Measurements from ENCODE around the gene PCDHGA5. TPM values are rescaled to one million over a fixed set of nuclear protein-coding genes. Genes with fewer than 3 reads are reported as not detected.
"Not testable (repeated sequence)": the region's sequence is repeated elsewhere in the genome, so short reads cannot be mapped to it uniquely, and the experiment has no call there.

Gene PCDHGA5
- total RNA-seq, 1 experiment from 2014 or later, result 0.10 TPM

- not testable (repeated sequence) for DNase-seq (ENCODE audit: low read depth)
Observed at GRCh38 chr5:141414548-141415274, 50.7 kb downstream of the PCDHGA5 start.

GRCh38 chr5:141415275-141415618, 51.3 kb downstream of the PCDHGA5 start:
- DNase-seq (ENCODE audit: low read depth), result not testable (repeated sequence)

Other genes starting within 250 kb of the PCDHGA5 start
- gene PCDHB4, start 242.3 kb upstream of the PCDHGA5 start, total RNA-seq (2014; rRNA removed; shearing (Covaris generic)), result 0.07 TPM in 1 of 2 replicates, not detected in the other
- not detected in 2 replicates for gene PCDHB5, start 229.0 kb upstream of the PCDHGA5 start, total RNA-seq (2014; rRNA removed; shearing (Covaris generic))
- gene PCDHB6, start 214.1 kb upstream of the PCDHGA5 start, total RNA-seq (2014; rRNA removed; shearing (Covaris generic)), result 0.49 and 0.62 TPM in 2 replicates
- 1.7 and 2.1 TPM in 2 replicates for gene PCDHB7, start 191.5 kb upstream of the PCDHGA5 start, total RNA-seq (2014; rRNA removed; shearing (Covaris generic))
- gene PCDHB8, start 186.4 kb upstream of the PCDHGA5 start, total RNA-seq (2014; rRNA removed; shearing (Covaris generic)), result 0.98 and 3.8 TPM in 2 replicates
- gene PCDHB16, start 181.8 kb upstream of the PCDHGA5 start, total RNA-seq (2014; rRNA removed; shearing (Covaris generic)), result 3.0 and 8.6 TPM in 2 replicates
- 1.6 and 9.3 TPM in 2 replicates for gene PCDHB9, start 177.0 kb upstream of the PCDHGA5 start, total RNA-seq (2014; rRNA removed; shearing (Covaris generic))
- gene PCDHB10, start 171.8 kb upstream of the PCDHGA5 start, total RNA-seq (2014; rRNA removed; shearing (Covaris generic)), result 0.49 and 1.3 TPM in 2 replicates
- gene PCDHB11, start 164.5 kb upstream of the PCDHGA5 start, total RNA-seq (2014; rRNA removed; shearing (Covaris generic)), result 0.25 and 0.49 TPM in 2 replicates
- 1.7 and 2.6 TPM in 2 replicates for gene PCDHB12, start 155.4 kb upstream of the PCDHGA5 start, total RNA-seq (2014; rRNA removed; shearing (Covaris generic))
- 0.39 and 0.42 TPM in 2 replicates for gene PCDHB13, start 150.2 kb upstream of the PCDHGA5 start, total RNA-seq (2014; rRNA removed; shearing (Covaris generic))
- 0.44 and 1.9 TPM in 2 replicates for gene PCDHB14, start 140.8 kb upstream of the PCDHGA5 start, total RNA-seq (2014; rRNA removed; shearing (Covaris generic))
- 0.17 TPM in 1 of 2 replicates, not detected in the other for gene PCDHB15, start 118.8 kb upstream of the PCDHGA5 start, total RNA-seq (2014; rRNA removed; shearing (Covaris generic))
- 0.05 TPM in 1 of 2 replicates, not detected in the other for gene SLC25A2, start 60.1 kb upstream of the PCDHGA5 start, total RNA-seq (2014; rRNA removed; shearing (Covaris generic))
- gene TAF7, start 43.4 kb upstream of the PCDHGA5 start, total RNA-seq (2014; rRNA removed; shearing (Covaris generic)), result 52.8 and 84.2 TPM in 2 replicates
- 0.71 and 0.89 TPM in 2 replicates for gene PCDHGA1, start 33.6 kb upstream of the PCDHGA5 start, total RNA-seq (2014; rRNA removed; shearing (Covaris generic))
- 0.22 and 0.32 TPM in 2 replicates for gene PCDHGA2, start 25.4 kb upstream of the PCDHGA5 start, total RNA-seq (2014; rRNA removed; shearing (Covaris generic))
- 0.49 TPM in 1 of 2 replicates, not detected in the other for gene PCDHGA3, start 20.3 kb upstream of the PCDHGA5 start, total RNA-seq (2014; rRNA removed; shearing (Covaris generic))
- 3.3 and 4.9 TPM in 2 replicates for gene PCDHGB1, start 14.1 kb upstream of the PCDHGA5 start, total RNA-seq (2014; rRNA removed; shearing (Covaris generic))
- gene PCDHGA4, start 9.1 kb upstream of the PCDHGA5 start, total RNA-seq (2014; rRNA removed; shearing (Covaris generic)), result 0.17 and 0.91 TPM in 2 replicates
- gene PCDHGB2, start 4.2 kb upstream of the PCDHGA5 start, total RNA-seq (2014; rRNA removed; shearing (Covaris generic)), result 0.25 and 0.57 TPM in 2 replicates
- gene PCDHGB3, start 6.1 kb downstream of the PCDHGA5 start, total RNA-seq (2014; rRNA removed; shearing (Covaris generic)), result 0.49 and 0.54 TPM in 2 replicates
- 0.07 and 1.1 TPM in 2 replicates for gene PCDHGA6, start 9.7 kb downstream of the PCDHGA5 start, total RNA-seq (2014; rRNA removed; shearing (Covaris generic))
- 0.17 TPM in 1 of 2 replicates, not detected in the other for gene PCDHGA7, start 18.6 kb downstream of the PCDHGA5 start, total RNA-seq (2014; rRNA removed; shearing (Covaris generic))
- gene PCDHGB4, start 23.5 kb downstream of the PCDHGA5 start, total RNA-seq (2014; rRNA removed; shearing (Covaris generic)), result not detected in 2 replicates
- gene PCDHGA8, start 28.5 kb downstream of the PCDHGA5 start, total RNA-seq (2014; rRNA removed; shearing (Covaris generic)), result 0.07 TPM in 1 of 2 replicates, not detected in the other
- gene PCDHGB5, start 33.8 kb downstream of the PCDHGA5 start, total RNA-seq (2014; rRNA removed; shearing (Covaris generic)), result not detected in 2 replicates
- 0.02 and 0.17 TPM in 2 replicates for gene PCDHGA9, start 38.6 kb downstream of the PCDHGA5 start, total RNA-seq (2014; rRNA removed; shearing (Covaris generic))
- gene PCDHGB6, start 43.9 kb downstream of the PCDHGA5 start, total RNA-seq (2014; rRNA removed; shearing (Covaris generic)), result 0.02 TPM in 1 of 2 replicates, not detected in the other
- 0.71 and 0.89 TPM in 2 replicates for gene PCDHGA10, start 48.8 kb downstream of the PCDHGA5 start, total RNA-seq (2014; rRNA removed; shearing (Covaris generic))
- 7.1 and 7.7 TPM in 2 replicates for gene PCDHGB7, start 53.5 kb downstream of the PCDHGA5 start, total RNA-seq (2014; rRNA removed; shearing (Covaris generic))
- gene PCDHGA11, start 56.9 kb downstream of the PCDHGA5 start, total RNA-seq (2014; rRNA removed; shearing (Covaris generic)), result 0.05 TPM in 1 of 2 replicates, not detected in the other
- gene PCDHGA12, start 66.3 kb downstream of the PCDHGA5 start, total RNA-seq (2014; rRNA removed; shearing (Covaris generic)), result 0.39 TPM in 1 of 2 replicates, not detected in the other
- gene PCDHGC3, start 111.8 kb downstream of the PCDHGA5 start, total RNA-seq (2014; rRNA removed; shearing (Covaris generic)), result 41.3 and 88.4 TPM in 2 replicates
- 0.25 and 0.69 TPM in 2 replicates for gene PCDHGC4, start 120.9 kb downstream of the PCDHGA5 start, total RNA-seq (2014; rRNA removed; shearing (Covaris generic))
- gene PCDHGC5, start 124.9 kb downstream of the PCDHGA5 start, total RNA-seq (2014; rRNA removed; shearing (Covaris generic)), result 2.0 and 2.2 TPM in 2 replicates